Endothelial cell of umbilical vein (primary cell): Measurements from ENCODE around the gene IGFBP4.

ENCODE experiments used
- CTCF ChIP-seq, 2 donors: IDR thresholded peaks; 1 replicate in 1 of 2; 2 replicates in 1 of 2; pipeline ENCODE4 v1.5.1; 2011; ENCODE audit warnings: low read length in 2 of 2, mild to moderate bottlenecking in 2 of 2, moderate library complexity in 2 of 2, control low read depth in 1 of 2, inconsistent platforms in 1 of 2, low read depth in 1 of 2; ENCODE audit not compliant: insufficient read depth in 1 of 2; ENCODE audit errors: extremely low read depth in 1 of 2
- FOS ChIP-seq: IDR thresholded peaks from 2 replicates; pipeline ENCODE4 v1.6.1; 2011; ENCODE audit warnings: mild to moderate bottlenecking, low read length, moderate library complexity, borderline replicate concordance; ENCODE audit not compliant: insufficient read depth

- TF ChIP-seq CTCF (IDR thresholded peaks at IDR 0.05; ENCODE audit: extremely low read depth in 1 of 2, insufficient read depth in 1 of 2, low read depth in 1 of 2, low read length in 2 of 2), result no peak
- TF ChIP-seq FOS, result no peak
Measured at GRCh38 chr17:40431231-40431602, 12.0 kb upstream of the IGFBP4 start.
